ENCODE data around the gene STXBP4. TPM values are rescaled to one million over a fixed set of nuclear protein-coding genes. Genes with fewer than 3 reads are reported as not detected.

STXBP4 gene
- total and polyA plus RNA-seq, 7 donors: 0.53 to 4.1 (median 2.3) TPM

DNA sequence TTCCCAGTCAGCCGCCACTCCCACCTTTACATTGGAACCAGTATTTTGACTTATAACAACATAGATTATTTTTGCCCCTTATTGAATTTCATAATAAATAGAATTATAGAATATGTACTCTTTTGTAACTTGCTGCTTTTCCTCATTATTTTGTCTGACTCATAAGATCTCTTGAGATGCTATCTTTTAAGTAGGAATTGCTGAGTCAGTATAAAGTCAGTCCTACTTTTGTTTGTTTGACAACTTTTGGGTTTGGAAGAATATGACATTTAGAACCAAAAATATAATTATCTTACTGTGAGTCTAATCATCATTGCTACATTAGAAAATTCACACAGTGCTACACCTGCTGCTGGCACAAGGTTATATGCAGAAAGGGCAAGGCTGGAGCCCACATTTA, 69.7 kb downstream of the STXBP4 start:
- ATAC-seq (no peak), DNase-seq (no peak)
- Histone ChIP-seq H3K9me3 (no peaks in the 10 kb centered on the region), H3K27ac (no peak overlapping the region), H3K4me3 (no peak overlapping the region), H3K27me3 (ENCODE audit: insufficient read depth in 3 of 3, low read length in 2 of 3) (no peaks in the 10 kb centered on the region), H3K36me3 (ENCODE audit: insufficient read depth in 1 of 2, low read depth in 1 of 2) (no peaks in the 10 kb centered on the region), H3K4me1 (no peaks in the 10 kb centered on the region)
- intact Hi-C loops (cut with DNase I): no loop called here
- 95 to 99% (median 98%) methylated on average over 1 of the region's 1 CpG for WGBS, 3 donors
- no peak for TF ChIP-seq CTCF (IDR thresholded peaks at IDR 0.05)

GRCh38 chr17:55040611-55041010, 72.0 kb downstream of the STXBP4 start:
- TF ChIP-seq CTCF (IDR thresholded peaks at IDR 0.05): no peak
- intact Hi-C loops (cut with DNase I): no loop called here
- Histone ChIP-seq H3K9me3 (no peaks in the 10 kb centered on the region), H3K4me1 (no peaks in the 10 kb centered on the region), H3K27ac (no peak overlapping the region), H3K4me3 (no peak overlapping the region), H3K27me3 (ENCODE audit: insufficient read depth in 3 of 3, low read length in 2 of 3) (no peaks in the 10 kb centered on the region), H3K36me3 (ENCODE audit: insufficient read depth in 1 of 2, low read depth in 1 of 2) (no peaks in the 10 kb centered on the region)
- DNase-seq (no peak), ATAC-seq (no peak)
- WGBS, 3 donors: 35 to 42% (median 40%) methylated on average over 4 of the region's 4 CpGs

- no peak for DNase-seq
- no peaks in the 10 kb centered on the region for H3K27me3 ChIP-seq (ENCODE audit: insufficient read depth in 3 of 3, low read length in 2 of 3)
- no peak overlapping the region for H3K27ac ChIP-seq
- no peak for ATAC-seq
- peak; percentile 32 for TF ChIP-seq CTCF (IDR thresholded peaks at IDR 0.05)
- intact Hi-C loops (cut with DNase I): loop anchor here in 1 of 2 donors (2.0 kb wide), 1 partner anchor 295 kb away; no protein-coding TSS in a partner anchor
- no peaks in the 10 kb centered on the region for H3K36me3 ChIP-seq (ENCODE audit: insufficient read depth in 1 of 2, low read depth in 1 of 2)
- H3K4me1 ChIP-seq: no peaks in the 10 kb centered on the region
- no peak overlapping the region for H3K4me3 ChIP-seq
- no peaks in the 10 kb centered on the region for H3K9me3 ChIP-seq
- WGBS, 3 donors: 82 to 91% (median 85%) methylated on average over 1 of the region's 1 CpG
Observed at GRCh38 chr17:55053855-55054254, 85.3 kb downstream of the STXBP4 start.

DNA sequence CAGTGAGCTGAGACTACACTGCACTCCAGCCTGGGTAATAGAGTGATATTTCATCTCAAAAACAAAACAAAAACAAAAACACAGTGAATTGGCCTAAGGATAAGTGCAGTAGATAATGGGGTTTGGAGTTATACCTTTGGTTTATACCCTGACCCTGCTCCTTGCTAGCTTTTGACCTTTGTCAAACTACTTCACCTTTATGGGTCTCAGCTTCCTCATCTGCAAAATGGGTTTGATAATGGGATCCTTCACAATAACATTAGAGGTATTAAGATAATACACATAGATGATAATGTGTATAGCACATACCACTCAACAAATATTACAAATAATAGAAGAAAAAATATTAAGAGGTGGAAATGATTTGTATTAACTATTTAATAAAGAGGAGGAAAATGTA, 85.9 kb downstream of the STXBP4 start:
- DNase-seq (no peak), ATAC-seq (no peak)
- H3K9me3 ChIP-seq: no peaks in the 10 kb centered on the region
- no peak overlapping the region for H3K27ac ChIP-seq
- H3K27me3 ChIP-seq (ENCODE audit: insufficient read depth in 3 of 3, low read length in 2 of 3): no peaks in the 10 kb centered on the region
- intact Hi-C loops (cut with DNase I): loop anchor here in 1 of 2 donors (2.0 kb wide), 1 partner anchor 294 kb away; no protein-coding TSS in a partner anchor
- no peaks in the 10 kb centered on the region for H3K36me3 ChIP-seq (ENCODE audit: insufficient read depth in 1 of 2, low read depth in 1 of 2)
- no peaks in the 10 kb centered on the region for H3K4me1 ChIP-seq
- H3K4me3 ChIP-seq: no peak overlapping the region
- TF ChIP-seq CTCF (IDR thresholded peaks at IDR 0.05): no peak

GRCh38 chr17:55056526-55056925, 88.0 kb downstream of the STXBP4 start:
- Histone ChIP-seq H3K4me3 (no peak overlapping the region), H3K9me3 (no peaks in the 10 kb centered on the region), H3K4me1 (no peaks in the 10 kb centered on the region), H3K36me3 (ENCODE audit: insufficient read depth in 1 of 2, low read depth in 1 of 2) (no peaks in the 10 kb centered on the region), H3K27me3 (ENCODE audit: insufficient read depth in 3 of 3, low read length in 2 of 3) (no peaks in the 10 kb centered on the region), H3K27ac (no peak overlapping the region)
- ATAC-seq (no peak), DNase-seq (no peak)
- intact Hi-C loops (cut with DNase I): loop anchor here in 1 of 2 donors (5.0 kb wide), 1 partner anchor 241 kb away; no protein-coding TSS in a partner anchor
- TF ChIP-seq CTCF (IDR thresholded peaks at IDR 0.05): no peak
- WGBS, 3 donors: 22 to 28% (median 23%) methylated on average over 4 of the region's 4 CpGs
